NK-92 (cell line): ENCODE measurements around the gene TMEM86A.

Experiments
- DNase-seq: peaks from one replicate; lab custom pipeline; 2025; ENCODE audit not compliant: unreplicated experiment; lab: John Stamatoyannopoulos, UW

TMEM86A gene

GRCh38 chr11:18722293-18722637 lies 23.7 kb downstream of the TMEM86A start:
- DNase-seq: no peak

- DNase-seq: no peak
Measured at GRCh38 chr11:18723991-18724390, 25.4 kb downstream of the TMEM86A start.

GRCh38 chr11:18726040-18726439 lies 27.5 kb downstream of the TMEM86A start, which contains the start of gene IGSF22:
Gene IGSF22 (minus strand): TSS chr11:18726188. CDS start chr11:18724236, 1,952 bp downstream.
- no peak for DNase-seq

- no peak for DNase-seq
Measured at GRCh38 chr11:18727479-18728236, 29.1 kb downstream of the TMEM86A start.

GRCh38 chr11:18728658-18729057 lies 30.1 kb downstream of the TMEM86A start:
- no peak for DNase-seq

GRCh38 chr11:18729426-18729825 lies 30.8 kb downstream of the TMEM86A start:
- DNase-seq: no peak

- no peak for DNase-seq
Measured at GRCh38 chr11:18730020-18730419, 31.4 kb downstream of the TMEM86A start.

GRCh38 chr11:18731441-18731840 lies 32.9 kb downstream of the TMEM86A start:
- no peak for DNase-seq

- DNase-seq: no peak
Measured at GRCh38 chr11:18731949-18732821, 33.6 kb downstream of the TMEM86A start.

- DNase-seq: no peak
Measured at GRCh38 chr11:18733202-18733601, 34.6 kb downstream of the TMEM86A start.

GRCh38 chr11:18736590-18737148 lies 38.1 kb downstream of the TMEM86A start:
- DNase-seq: no peak

- no peak for DNase-seq
Measured at GRCh38 chr11:18737642-18738041, 39.1 kb downstream of the TMEM86A start.

GRCh38 chr11:18739685-18740084 lies 41.1 kb downstream of the TMEM86A start:
- DNase-seq: no peak

- DNase-seq: no peak
Measured at GRCh38 chr11:18741783-18742182, 43.2 kb downstream of the TMEM86A start.

GRCh38 chr11:18743365-18743764 lies 44.8 kb downstream of the TMEM86A start:
- DNase-seq: no peak

GRCh38 chr11:18743900-18744514 lies 45.4 kb downstream of the TMEM86A start:
- no peak for DNase-seq

GRCh38 chr11:18745251-18745650 lies 46.7 kb downstream of the TMEM86A start:
- no peak for DNase-seq

- DNase-seq: peak; percentile 33
Measured at GRCh38 chr11:18748766-18749365, 50.3 kb downstream of the TMEM86A start.

GRCh38 chr11:18749681-18750319 lies 51.2 kb downstream of the TMEM86A start:
- DNase-seq: no peak

GRCh38 chr11:18750944-18751343 lies 52.4 kb downstream of the TMEM86A start:
- DNase-seq: no peak
